DOHH2 (cell line): ENCODE results near the gene DSCAM.

Experiments
- H3F3A ChIP-seq: fragments of 200-600 bp; sonication (generic), shearing (Covaris generic); 2 replicates; pipeline ENCODE4 v1.6.0; 2016; ENCODE audit warnings: antibody characterized with exemption, mild to moderate bottlenecking; ENCODE audit not compliant: control insufficient read depth, insufficient read depth
- H3K27ac ChIP-seq: fragments of 200-600 bp; sonication (generic); 2 replicates; pipeline ENCODE4 v1.5.1; 2014; ENCODE audit warnings: low read depth, mild to moderate bottlenecking, low read length, moderate library complexity
- H3K27me3 ChIP-seq: fragments of 200-600 bp; sonication (generic); 2 replicates; pipeline ENCODE4 v1.6.1; 2014; ENCODE audit warnings: mild to moderate bottlenecking, low read length, mixed read lengths; ENCODE audit not compliant: control insufficient read depth
- H3K36me3 ChIP-seq: fragments of 200-600 bp; sonication (generic); 2 replicates; pipeline ENCODE4 v1.6.1; 2014; ENCODE audit warnings: mild to moderate bottlenecking, low read length, moderate library complexity, mixed read lengths; ENCODE audit not compliant: control insufficient read depth
- H3K4me1 ChIP-seq: fragments of 200-600 bp; sonication (generic); 2 replicates; pipeline ENCODE4 v1.6.1; 2014; ENCODE audit warnings: mild to moderate bottlenecking, low read length, mixed read lengths; ENCODE audit not compliant: control insufficient read depth
- H3K4me2 ChIP-seq: fragments of 200-600 bp; sonication (generic); 2 replicates; pipeline ENCODE4 v1.6.0; 2014; ENCODE audit warnings: mild to moderate bottlenecking, low read length, moderate library complexity
- H3K4me3 ChIP-seq: fragments of 200-600 bp; sonication (generic); 2 replicates; pipeline ENCODE4 v1.5.1; 2014; ENCODE audit warnings: mild to moderate bottlenecking, low read length, mixed read lengths
- H3K79me2 ChIP-seq: fragments of 200-600 bp; sonication (generic); 2 replicates; pipeline ENCODE4 v1.6.1; 2014; ENCODE audit warnings: mild to moderate bottlenecking, low read length, mixed read lengths; ENCODE audit not compliant: control insufficient read depth
- H3K9me2 ChIP-seq: fragments of 200-600 bp; sonication (generic); replicated peaks from 2 replicates; pipeline ENCODE4 v1.6.1; 2014; ENCODE audit warnings: mild to moderate bottlenecking, low read length, mixed read lengths; ENCODE audit not compliant: control insufficient read depth
- H3K9me3 ChIP-seq: fragments of 200-600 bp; sonication (generic); 2 replicates; pipeline ENCODE4 v1.6.1; 2014; ENCODE audit warnings: antibody characterized with exemption, low read length, mixed read lengths; ENCODE audit not compliant: control insufficient read depth, insufficient read depth
- H4K20me1 ChIP-seq: fragments of 200-600 bp; sonication (generic); 2 replicates; pipeline ENCODE4 v1.6.0; 2014; ENCODE audit warnings: low read depth, mild to moderate bottlenecking, antibody characterized with exemption, low read length, moderate library complexity; ENCODE audit not compliant: control insufficient read depth, insufficient read depth
- CTCF ChIP-seq: fragments of 200-600 bp; sonication (generic); IDR thresholded peaks from one replicate; pipeline ENCODE4 v1.5.1; 2014; ENCODE audit warnings: antibody characterized with exemption, mild to moderate bottlenecking, low read depth, low read length; ENCODE audit not compliant: poor library complexity, severe bottlenecking
- EZH2phosphoT487 ChIP-seq: fragments of 200-600 bp; sonication (generic); IDR thresholded peaks from 2 replicates; pipeline ENCODE4 v1.6.1; 2017; ENCODE audit warnings: borderline replicate concordance, mild to moderate bottlenecking, antibody characterized with exemption, low read length, moderate library complexity, mixed read lengths

DSCAM gene

GRCh38 chr21:40852563-40852962 lies 5.6 kb upstream of the DSCAM start:
- Histone ChIP-seq H3K27me3 (no peaks in the 10 kb centered on the region), H3K36me3 (no peaks in the 10 kb centered on the region), H3K27ac (no peak overlapping the region), H3K9me2 (no peaks in the 10 kb centered on the region), H3K9me3 (peaks cover 14% of the 10 kb centered on the region; the same call in 1 of the 2 replicates), H4K20me1 (no peaks in the 10 kb centered on the region), H3K4me2 (no peak overlapping the region), H3K79me2 (no peaks in the 10 kb centered on the region), H3F3A (no peaks in the 10 kb centered on the region), H3K4me1 (no peaks in the 10 kb centered on the region), H3K4me3 (no peak overlapping the region)
- TF ChIP-seq EZH2phosphoT487 (no peak), CTCF (no peak)

- H3K4me3 ChIP-seq: no peak overlapping the region
- TF ChIP-seq EZH2phosphoT487: no peak
- no peak for TF ChIP-seq CTCF
- no peaks in the 10 kb centered on the region for H3K36me3 ChIP-seq
- H3K27me3 ChIP-seq: no peaks in the 10 kb centered on the region
- H3K9me2 ChIP-seq: no peaks in the 10 kb centered on the region
- no peaks in the 10 kb centered on the region for H4K20me1 ChIP-seq
- H3K4me2 ChIP-seq: no peak overlapping the region
- no peaks in the 10 kb centered on the region for H3K79me2 ChIP-seq
- no peaks in the 10 kb centered on the region for H3F3A ChIP-seq
- no peaks in the 10 kb centered on the region for H3K4me1 ChIP-seq
- peaks cover 16% of the 10 kb centered on the region; the same call in 1 of the 2 replicates for H3K9me3 ChIP-seq
- H3K27ac ChIP-seq: no peak overlapping the region
Observed at GRCh38 chr21:40851749-40852148, 4.8 kb upstream of the DSCAM start.

- H4K20me1 ChIP-seq: no peaks in the 10 kb centered on the region
- no peaks in the 10 kb centered on the region for H3K4me1 ChIP-seq
- no peaks in the 10 kb centered on the region for H3K36me3 ChIP-seq
- no peaks in the 10 kb centered on the region for H3K27me3 ChIP-seq
- H3K4me2 ChIP-seq: no peak overlapping the region
- H3K9me3 ChIP-seq: peaks cover 19% of the 10 kb centered on the region; the same call in 1 of the 2 replicates
- no peak overlapping the region for H3K27ac ChIP-seq
- H3K79me2 ChIP-seq: no peaks in the 10 kb centered on the region
- TF ChIP-seq CTCF (no peak), EZH2phosphoT487 (no peak)
- no peaks in the 10 kb centered on the region for H3F3A ChIP-seq
- no peaks in the 10 kb centered on the region for H3K9me2 ChIP-seq
- H3K4me3 ChIP-seq: no peak overlapping the region
Observed at GRCh38 chr21:40850071-40850470, 3.1 kb upstream of the DSCAM start.

- Histone ChIP-seq H4K20me1 (no peaks in the 10 kb centered on the region), H3K4me1 (no peaks in the 10 kb centered on the region), H3K4me3 (no peak overlapping the region), H3K9me2 (no peaks in the 10 kb centered on the region), H3K36me3 (no peaks in the 10 kb centered on the region), H3F3A (no peaks in the 10 kb centered on the region), H3K27me3 (no peaks in the 10 kb centered on the region), H3K79me2 (no peaks in the 10 kb centered on the region), H3K27ac (no peak overlapping the region), H3K4me2 (no peak overlapping the region), H3K9me3 (peaks cover 19% of the 10 kb centered on the region; the same call in 1 of the 2 replicates)
- TF ChIP-seq CTCF (no peak), EZH2phosphoT487 (no peak)
Observed at GRCh38 chr21:40847951-40848350, 993 bp upstream of the DSCAM start.
